Coronary artery (tissue), 2 donors: ENCODE measurements around the gene OLFM3.

Experiments used
- DNase-seq: peaks from one replicate; pipeline ENCODE4 v3.0.0-alpha.2; 2017; ENCODE audit warnings: low spot score
- H3K27ac ChIP-seq, 2 donors: fragments of 200-600 bp; sonication (generic); one replicate each; pipeline ENCODE4 v1.5.1; 2016 to 2019
- H3K4me3 ChIP-seq: fragments of 200-600 bp; sonication (generic); 2 replicates; pipeline ENCODE4 v1.5.1; 2016; ENCODE audit warnings: mild to moderate bottlenecking, moderate library complexity
- TF ChIP-seq, protein P1 (sequence below): fragments of 200-600 bp; sonication (generic); IDR thresholded peaks from one replicate; pipeline ENCODE4 v1.5.1; 2019; ENCODE audit warnings: antibody characterized with exemption

OLFM3 gene

DNA sequence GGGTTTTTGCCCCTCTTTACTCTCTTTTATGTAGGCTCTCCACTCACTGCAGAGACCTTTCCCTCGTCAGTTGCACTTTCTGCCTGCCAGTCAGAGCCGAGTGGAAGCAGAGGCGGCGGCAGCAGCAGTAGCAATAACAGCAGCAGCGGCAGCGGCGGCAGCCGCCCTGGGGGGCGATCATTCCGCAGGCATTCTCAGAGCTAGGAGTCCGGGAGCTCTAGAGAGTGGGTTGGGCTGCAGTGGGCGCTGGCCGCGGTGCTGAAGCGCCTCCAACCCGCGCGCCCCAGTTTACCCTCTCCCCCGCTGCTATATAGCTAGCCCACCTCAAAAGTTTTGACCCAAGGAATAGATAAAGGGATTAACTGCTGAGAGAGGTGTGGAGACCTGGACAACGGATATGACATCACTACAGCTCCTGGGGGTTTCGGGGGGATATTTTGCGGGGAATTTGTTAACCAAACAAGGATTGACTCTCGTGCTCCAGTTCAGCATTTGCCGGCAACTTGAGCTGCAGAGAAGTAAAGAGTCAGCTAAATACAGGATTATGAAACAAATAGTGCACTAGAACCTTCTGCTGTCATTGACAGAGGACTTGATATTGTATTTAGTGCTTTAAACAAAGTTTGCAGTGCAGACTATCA, at the start of gene OLFM3:
Gene OLFM3, minus strand, starts transcription at position 102 of the 641 bp plus-strand sequence.
- TF ChIP-seq, protein P1, sequence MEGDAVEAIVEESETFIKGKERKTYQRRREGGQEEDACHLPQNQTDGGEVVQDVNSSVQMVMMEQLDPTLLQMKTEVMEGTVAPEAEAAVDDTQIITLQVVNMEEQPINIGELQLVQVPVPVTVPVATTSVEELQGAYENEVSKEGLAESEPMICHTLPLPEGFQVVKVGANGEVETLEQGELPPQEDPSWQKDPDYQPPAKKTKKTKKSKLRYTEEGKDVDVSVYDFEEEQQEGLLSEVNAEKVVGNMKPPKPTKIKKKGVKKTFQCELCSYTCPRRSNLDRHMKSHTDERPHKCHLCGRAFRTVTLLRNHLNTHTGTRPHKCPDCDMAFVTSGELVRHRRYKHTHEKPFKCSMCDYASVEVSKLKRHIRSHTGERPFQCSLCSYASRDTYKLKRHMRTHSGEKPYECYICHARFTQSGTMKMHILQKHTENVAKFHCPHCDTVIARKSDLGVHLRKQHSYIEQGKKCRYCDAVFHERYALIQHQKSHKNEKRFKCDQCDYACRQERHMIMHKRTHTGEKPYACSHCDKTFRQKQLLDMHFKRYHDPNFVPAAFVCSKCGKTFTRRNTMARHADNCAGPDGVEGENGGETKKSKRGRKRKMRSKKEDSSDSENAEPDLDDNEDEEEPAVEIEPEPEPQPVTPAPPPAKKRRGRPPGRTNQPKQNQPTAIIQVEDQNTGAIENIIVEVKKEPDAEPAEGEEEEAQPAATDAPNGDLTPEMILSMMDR, result no peak
- Histone ChIP-seq H3K27ac (no peak within 1 kb of the TSS), H3K4me3 (no peak within 1 kb of the TSS)
- DNase-seq, result no peak

DNA sequence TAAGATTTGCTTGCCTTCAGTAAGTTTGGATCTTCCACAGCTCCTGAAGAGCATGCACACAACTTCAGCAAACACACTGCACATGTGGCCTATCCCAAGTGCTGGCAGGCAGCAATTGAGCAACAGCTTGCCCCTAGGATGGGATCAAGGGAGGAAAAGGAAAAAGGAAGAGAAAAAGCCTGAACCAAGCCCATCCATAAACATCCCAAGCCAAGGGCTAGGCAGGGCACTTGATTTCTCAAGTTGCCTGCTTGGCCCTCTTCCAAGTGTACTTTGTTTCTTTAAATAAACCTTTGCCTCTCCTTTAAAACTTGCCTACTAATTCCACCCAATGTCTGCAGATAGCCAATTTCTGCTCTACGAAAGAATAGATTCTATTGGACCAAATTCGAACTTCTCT, 49.0 kb upstream of the OLFM3 start:
- Histone ChIP-seq H3K4me3 (no peak overlapping the region), H3K27ac (no peak overlapping the region)
- TF ChIP-seq, protein P1, result no peak
- no peak for DNase-seq

DNA sequence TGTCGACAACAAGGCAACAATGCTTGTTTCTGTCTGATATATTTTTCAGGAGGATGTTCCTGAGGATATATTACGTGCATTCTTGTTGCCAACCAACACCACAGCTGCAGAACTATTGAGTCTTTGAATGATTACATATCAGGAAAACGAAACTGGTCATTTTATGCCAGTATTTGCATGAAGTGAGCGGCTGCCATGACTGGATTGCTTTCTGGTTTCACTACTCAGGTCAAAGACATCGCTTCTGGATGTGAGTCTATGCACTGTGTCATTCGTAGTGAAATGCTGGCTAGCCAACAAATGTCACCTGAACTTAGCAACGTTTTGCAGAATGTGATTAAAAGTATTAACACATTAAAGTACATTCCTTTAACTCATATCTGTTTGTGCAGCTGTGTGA, 35.8 kb upstream of the OLFM3 start:
- TF ChIP-seq, protein P1, result no peak
- no peak overlapping the region for H3K4me3 ChIP-seq
- H3K27ac ChIP-seq, result no peak overlapping the region
- no peak for DNase-seq

DNA sequence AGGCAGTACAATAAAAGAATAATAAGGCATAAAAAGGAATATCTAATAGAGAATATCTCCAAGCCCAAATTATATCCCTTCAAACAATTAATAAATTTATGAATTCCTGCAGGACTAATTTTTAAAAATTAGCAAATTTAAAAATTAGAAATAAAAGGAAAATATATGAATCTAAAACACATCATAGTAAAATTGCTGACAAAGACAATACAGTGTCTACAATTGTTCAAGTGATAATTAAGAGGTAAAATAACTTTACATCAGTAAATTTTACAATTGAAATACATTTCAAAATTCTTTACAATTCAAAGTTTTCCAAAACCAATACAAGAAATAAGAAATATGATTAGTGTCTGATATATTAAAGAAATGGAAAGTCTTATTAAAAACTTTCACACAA, 22.8 kb upstream of the OLFM3 start:
- Histone ChIP-seq H3K27ac (no peak overlapping the region), H3K4me3 (no peak overlapping the region)
- DNase-seq, result no peak
- TF ChIP-seq, protein P1, result no peak

DNA sequence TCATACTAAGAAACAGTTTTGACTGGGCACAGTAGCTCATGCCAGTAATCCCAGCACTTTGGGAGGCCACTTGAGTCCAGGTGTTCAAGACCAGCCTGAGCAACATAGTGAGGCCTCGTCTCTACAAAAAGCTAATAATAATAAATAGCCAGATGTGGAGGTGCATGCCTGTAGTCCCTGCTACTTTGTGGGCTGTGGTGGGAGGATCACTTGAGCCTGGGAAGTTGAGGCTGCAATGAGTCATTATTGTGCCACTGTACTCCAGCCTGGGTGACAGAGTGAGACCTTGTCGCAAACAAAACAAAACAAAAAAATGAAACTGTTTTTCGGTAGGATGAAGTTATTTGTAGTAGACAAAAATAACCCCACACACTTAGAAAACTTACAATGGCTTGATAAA, 19.0 kb upstream of the OLFM3 start:
- Histone ChIP-seq H3K27ac (no peak overlapping the region), H3K4me3 (no peak overlapping the region)
- TF ChIP-seq, protein P1, result no peak
- no peak for DNase-seq

DNA sequence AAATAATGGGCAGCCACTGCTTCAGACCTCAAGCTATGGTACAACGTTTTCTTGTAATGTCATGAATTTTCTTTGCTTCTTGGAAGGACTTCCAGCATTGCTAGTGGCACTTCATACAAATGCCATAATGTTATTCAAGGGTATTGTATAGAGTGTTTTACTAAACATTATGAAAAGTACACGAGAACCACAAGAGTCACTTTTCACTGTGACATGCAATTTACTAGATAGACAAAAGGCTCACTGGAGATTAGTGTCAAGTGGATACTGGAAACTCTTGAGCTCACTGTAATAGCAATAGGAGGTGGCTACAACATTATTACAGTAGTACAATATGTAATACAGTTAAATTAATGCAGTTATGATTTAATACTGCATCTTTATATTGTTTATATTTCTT, 5.3 kb upstream of the OLFM3 start:
- TF ChIP-seq, protein P1, result no peak
- H3K27ac ChIP-seq, result no peak overlapping the region
- DNase-seq, result no peak
- no peak overlapping the region for H3K4me3 ChIP-seq

DNA sequence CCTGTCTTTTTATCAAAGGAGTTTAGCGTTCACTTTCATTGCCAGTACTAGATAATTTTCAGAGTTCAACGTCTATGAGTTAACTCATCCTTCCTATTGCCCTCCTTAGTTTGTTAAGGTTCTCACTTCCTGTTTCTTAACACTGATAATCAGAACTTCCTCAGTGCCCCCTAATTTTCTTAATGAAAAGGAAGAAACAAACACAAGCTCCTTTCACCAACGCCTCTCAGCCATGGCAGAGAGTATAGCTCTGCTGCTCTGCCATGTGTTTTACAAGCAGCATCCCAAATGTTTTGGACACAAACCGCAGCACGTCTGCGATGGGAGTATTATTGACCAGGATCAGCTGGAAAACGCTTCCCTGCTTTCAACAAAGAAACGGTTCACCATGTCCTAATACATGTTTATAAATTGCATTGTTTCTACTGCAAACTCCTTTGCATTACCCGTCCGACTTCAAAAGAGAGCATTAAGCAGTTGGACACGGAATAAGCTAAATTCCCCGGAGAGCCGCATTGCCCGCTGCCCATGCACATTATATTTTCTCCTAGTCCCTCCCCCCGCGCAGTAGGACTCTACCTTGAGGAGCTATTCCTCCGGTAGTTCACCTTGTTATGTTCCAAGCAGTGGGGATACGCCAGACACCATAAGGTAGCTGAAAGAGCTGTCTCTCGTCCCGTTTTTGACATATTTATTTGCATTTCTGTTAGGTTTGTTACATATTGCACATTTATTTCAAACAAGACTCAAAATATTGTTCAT, 561 bp downstream of the OLFM3 start:
- no peak overlapping the region for H3K4me3 ChIP-seq

More for the DNA sequence above, 561 bp downstream of the OLFM3 start:
- no peak for DNase-seq
- H3K27ac ChIP-seq, result no peak overlapping the region
- TF ChIP-seq, protein P1, result no peak
